Coronary artery (tissue), 2 donors: Measurements from ENCODE around the gene SRRT.

Experiments
- DNase-seq: peaks from one replicate; pipeline ENCODE4 v3.0.0-alpha.2; 2017; ENCODE audit warnings: low spot score
- H3K27ac ChIP-seq, 2 donors: fragments of 200-600 bp; sonication (generic); one replicate each; pipeline ENCODE4 v1.5.1; 2016 to 2019
- H3K4me3 ChIP-seq: fragments of 200-600 bp; sonication (generic); 2 replicates; pipeline ENCODE4 v1.5.1; 2016; ENCODE audit warnings: mild to moderate bottlenecking, moderate library complexity
- CTCF ChIP-seq: fragments of 200-600 bp; sonication (generic); IDR thresholded peaks from one replicate; pipeline ENCODE4 v1.5.1; 2019; ENCODE audit warnings: antibody characterized with exemption

Gene SRRT

GRCh38 chr7:100874577-100875355, at the start of gene SRRT:
SRRT (plus strand) TSS chr7:100875103; CDS start chr7:100875591, 488 bp downstream.
- peak within 1 kb of the TSS; percentile 88 to 99 for H3K27ac ChIP-seq
- TF ChIP-seq CTCF = no peak
- H3K4me3 ChIP-seq = peak within 1 kb of the TSS; percentile 93
- peak; percentile 98 for DNase-seq

GRCh38 chr7:100825215-100825671, 49.7 kb upstream of the SRRT start:
- no peak for DNase-seq
- Histone ChIP-seq H3K27ac (peak overlapping the region in 1 of 2 donors; percentile 81), H3K4me3 (peak overlapping the region; percentile 76)
- no peak for TF ChIP-seq CTCF

GRCh38 chr7:100825751-100826513, 49.0 kb upstream of the SRRT start:
- peak overlapping the region; percentile 76 for H3K4me3 ChIP-seq
- peak overlapping the region in 1 of 2 donors; percentile 81 for H3K27ac ChIP-seq
- TF ChIP-seq CTCF = no peak
- no peak for DNase-seq

GRCh38 chr7:100826514-100827329, 48.2 kb upstream of the SRRT start:
- H3K4me3 ChIP-seq = peak overlapping the region; percentile 76
- DNase-seq = no peak
- H3K27ac ChIP-seq = peak overlapping the region in 1 of 2 donors; percentile 81
- no peak for TF ChIP-seq CTCF

GRCh38 chr7:100827330-100828226, 47.3 kb upstream of the SRRT start, which contains the start of gene EPHB4:
EPHB4 (minus strand) TSS chr7:100827523; CDS start chr7:100827030, 493 bp downstream.
- DNase-seq = no peak
- no peak for TF ChIP-seq CTCF
- Histone ChIP-seq H3K27ac (peak within 1 kb of the TSS in 1 of 2 donors; percentile 81), H3K4me3 (peak within 1 kb of the TSS; percentile 76)
